HG02642 (cell line): ENCODE results near the gene CNGA2.

ENCODE experiments used
- ATAC-seq: cut with Tn5 transposase; IDR thresholded peaks from one replicate; pipeline ENCODE4 v1.9.1; 2021; ENCODE audit warnings: mild to moderate bottlenecking; ENCODE audit not compliant: unreplicated experiment, poor library complexity

The CNGA2 gene

DNA sequence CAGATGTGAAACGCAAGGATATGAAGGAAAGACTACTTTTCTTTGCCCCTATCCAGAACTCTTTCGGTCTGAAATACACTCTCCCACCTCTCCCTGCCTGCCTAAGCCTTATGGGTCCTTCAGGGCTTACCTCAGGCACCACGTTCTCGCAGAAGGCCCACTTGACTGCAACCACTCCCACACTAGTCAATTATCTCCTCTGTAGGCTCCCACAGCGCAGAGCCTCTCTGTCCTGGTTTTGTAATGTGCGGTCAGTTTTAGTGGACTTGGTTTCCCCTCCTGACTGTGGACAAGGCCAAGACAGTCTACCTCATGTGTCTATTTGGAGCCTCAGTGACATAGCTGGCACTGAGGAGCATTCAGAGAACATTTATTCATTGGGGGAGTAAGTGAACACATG, 11.1 kb downstream of the CNGA2 start:
- no peak for ATAC-seq

DNA sequence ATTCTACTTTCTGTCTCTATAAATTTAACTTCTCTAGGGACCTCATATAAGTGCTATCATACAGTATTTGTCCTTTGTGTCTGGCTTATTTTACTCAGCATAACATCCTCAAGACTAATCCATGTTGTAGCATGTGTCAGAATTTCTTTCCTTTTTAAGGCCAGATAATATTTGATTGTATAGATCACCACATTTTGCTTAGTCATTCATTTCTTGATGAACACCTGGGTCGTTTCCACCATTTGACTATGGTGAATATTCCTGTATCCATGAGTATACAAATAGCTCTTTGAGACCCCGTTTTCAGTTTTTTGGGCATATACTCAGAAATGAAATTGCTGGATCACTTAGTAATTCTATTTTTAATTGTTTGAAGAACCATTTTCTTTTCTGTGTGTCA, 12.0 kb downstream of the CNGA2 start:
- no peak for ATAC-seq

DNA sequence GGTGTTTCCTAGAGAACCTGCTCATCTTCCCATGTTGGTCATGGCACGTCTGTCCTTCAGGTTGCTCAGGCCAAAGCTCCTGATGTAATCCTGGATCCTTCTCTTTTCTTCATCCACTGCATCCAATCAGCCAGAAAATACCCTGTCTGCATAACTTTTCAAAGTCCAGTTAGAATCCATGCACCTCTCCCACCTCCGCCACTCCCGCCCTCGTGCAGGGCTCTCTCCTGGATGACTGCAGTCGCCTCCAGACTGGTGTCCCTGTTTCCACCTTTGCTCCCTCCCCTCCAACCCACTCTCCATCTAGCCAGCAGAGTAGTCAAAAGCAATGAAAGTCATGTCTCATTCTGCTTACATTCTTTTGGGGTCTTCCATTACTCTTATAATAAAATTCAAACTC, 16.0 kb downstream of the CNGA2 start:
- no peak for ATAC-seq

DNA sequence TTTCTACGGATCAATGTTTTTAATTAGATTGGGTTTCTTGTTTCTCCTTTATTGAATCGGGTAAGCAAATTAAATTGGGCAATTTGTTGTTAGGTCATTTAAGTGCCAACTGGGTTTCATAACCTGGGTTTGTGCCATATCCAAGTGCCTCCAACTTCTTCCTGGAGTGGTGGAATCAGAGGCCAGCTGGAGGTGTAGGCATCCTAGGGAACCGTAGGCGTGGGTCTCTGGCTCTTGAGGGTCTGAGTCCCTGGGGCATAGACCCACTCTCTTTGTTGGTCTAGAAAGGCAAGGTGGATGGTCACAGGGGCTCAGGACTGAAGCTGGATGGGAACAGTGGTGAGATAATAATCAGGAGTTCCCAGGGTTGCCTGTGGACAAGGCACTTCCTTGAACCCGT, 18.3 kb downstream of the CNGA2 start:
- no peak for ATAC-seq

DNA sequence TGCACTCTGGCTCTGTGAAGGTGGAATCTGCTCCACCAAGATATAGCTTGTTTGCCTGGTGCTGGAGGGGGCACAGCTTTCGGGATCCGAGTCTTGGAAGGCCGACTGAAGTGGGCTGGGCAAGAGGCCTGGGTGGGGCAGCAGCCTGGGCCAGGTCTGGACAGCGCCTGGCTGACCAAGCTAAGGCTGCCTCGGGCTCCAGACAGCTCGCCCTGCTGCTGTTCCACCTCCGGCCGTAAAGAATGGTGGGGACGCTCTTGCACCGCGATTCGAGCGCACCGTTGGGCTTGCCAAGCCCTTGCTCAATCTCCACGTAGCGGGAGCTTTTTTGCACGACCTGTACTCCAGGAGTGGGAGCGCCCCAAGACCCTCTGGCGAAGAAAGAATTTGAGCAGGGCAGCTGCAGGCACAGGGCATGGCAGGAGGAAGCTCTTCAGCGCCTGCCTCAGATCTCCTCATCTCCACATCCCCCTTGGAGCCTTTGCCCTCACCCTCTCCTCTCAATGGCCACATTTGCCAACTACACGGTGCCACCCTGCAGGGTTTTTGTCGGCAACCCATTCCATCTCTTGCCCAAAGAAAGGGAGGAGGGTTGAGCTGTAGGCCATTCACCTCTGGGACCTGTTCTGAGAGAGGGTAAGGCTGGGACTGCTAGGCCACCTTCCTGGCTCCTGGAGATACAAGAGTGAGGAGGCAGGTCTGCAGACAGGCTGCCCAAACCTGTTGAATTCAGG, 18.9 kb downstream of the CNGA2 start:
- peak; percentile 78 for ATAC-seq

DNA sequence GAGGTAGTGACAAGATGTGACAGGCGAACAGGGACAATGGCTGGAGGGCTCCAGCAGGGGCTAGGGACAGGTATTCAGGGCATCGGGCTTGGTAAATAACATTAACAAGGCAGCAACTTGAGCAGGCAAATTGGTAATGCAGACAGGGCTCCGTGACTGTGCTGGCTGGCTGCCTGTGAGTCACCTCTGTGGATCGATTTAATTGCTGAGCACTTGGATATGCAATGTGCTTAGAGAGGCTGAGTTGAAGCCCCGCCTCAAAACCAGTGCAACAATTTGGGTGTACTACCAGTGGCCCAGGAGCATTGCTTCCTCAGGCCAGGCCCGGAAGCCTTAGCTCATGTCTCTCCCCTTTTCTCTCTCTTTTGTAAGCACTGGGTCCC, 19.5 kb downstream of the CNGA2 start:
- ATAC-seq: no peak

DNA sequence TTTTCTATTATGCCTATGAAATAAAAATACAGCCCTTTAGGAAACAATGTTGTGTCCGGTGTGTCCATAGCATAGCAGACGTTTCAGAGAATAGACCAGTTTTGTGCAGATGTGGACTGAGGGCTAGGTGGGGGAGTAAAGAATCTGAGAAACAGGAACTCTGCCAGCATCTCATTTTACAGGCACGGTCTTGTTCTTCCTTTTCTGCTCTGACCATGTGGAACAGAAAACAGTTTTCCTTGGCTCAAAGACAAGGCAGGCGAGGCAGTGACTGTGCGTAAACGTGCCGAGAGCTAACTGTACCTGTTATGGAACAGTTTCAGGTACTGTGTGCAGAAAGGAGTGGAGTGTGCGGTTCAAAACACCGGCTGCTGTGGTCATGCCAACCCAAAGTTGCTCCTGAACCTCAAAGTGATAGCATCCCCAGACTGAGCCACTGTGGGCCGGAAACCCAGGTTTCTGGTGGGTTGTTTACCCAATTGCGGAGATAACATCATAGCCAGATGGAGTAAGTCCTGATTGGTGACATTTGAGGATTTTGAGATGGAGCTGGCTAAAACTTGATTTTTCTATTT, 20.2 kb downstream of the CNGA2 start:
- ATAC-seq: no peak

DNA sequence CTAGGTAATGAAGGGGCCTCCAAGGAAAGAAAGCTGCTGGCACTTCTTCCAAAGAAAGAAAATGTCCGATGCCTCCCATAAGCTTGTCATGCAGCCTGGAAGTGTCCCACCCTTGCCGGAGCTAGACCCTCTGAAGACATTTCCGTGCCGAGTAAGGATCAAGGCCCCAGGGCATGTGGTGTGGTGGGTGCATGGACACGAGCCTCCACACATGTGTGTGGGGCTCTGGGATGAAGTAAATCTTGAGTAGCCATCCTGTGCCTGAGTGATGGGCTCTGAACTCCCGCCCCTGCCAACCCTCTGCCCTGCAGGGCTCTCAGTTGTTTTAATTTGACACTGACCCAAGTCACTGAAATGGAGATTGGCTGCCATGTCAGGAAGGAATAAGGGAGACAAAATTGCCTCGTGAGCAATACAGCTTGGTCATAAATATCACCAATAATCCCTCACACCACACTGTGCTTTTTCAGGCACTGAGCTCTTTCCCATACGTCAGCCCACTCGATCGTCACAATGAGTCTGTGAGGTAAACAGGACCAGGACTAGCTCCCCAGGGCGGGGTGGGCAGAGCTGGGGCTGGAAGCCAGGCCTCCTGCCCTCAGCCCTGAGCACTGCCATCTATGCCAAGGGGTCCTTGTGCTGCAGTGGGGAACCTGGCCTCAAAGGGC, 24.6 kb downstream of the CNGA2 start:
- ATAC-seq: no peak

DNA sequence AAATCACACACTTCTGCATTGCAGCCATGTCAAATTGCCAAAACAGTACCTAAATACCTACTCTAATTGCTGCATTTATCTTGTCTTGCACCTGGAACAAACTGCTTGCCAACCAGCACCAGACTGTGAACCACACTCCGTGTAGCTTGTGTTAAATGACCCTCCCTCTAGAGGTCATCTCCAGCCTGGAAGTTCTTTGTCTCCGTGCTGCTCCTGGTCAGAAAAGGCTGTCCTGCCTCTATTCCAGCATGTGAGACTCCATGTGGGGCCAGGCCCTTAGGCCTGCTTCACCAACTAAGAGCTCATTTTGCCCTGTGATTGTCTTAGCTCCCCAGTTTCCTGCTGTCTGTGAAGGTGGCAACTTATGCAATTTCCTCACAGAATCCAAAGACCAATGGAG, 28.3 kb downstream of the CNGA2 start:
- no peak for ATAC-seq

DNA sequence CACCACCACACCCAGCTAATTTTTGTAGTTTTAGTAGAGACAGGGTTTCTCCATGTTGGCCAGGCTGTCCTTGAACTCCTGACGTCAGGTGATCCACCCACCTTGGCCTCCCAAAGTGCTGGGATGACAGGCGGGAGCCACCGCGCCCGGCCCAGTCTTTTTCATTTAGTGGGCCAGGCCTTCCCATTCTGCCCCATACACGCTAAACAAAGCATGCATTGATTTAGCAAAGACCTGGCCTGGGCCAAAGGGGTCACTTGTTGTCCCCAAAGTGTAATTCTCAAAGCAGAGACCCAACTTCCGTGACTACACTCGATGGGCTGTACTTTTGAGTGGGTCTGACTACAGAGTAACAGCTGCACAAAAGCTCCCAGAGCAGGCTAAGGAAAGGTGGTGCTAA, 29.2 kb downstream of the CNGA2 start:
- ATAC-seq: no peak

DNA sequence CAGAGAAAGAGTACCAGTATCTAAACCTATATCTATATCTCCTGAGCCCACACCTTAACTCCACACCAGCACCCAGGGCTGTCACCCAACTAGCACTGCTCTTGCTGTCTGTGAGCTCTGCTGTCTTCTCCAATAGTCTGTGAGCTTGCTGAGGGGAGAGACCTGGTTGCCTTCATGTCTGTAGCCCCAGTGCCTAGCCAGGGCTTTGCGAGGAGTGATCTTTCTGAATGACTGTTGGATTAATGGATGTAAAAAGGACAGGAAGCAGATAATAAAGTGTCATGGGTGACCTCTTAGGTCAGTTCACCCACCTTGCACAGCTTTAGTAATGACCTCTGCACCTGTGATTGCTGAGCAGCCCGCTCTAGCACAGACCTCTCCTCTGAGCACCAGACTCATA, 30.5 kb downstream of the CNGA2 start:
- ATAC-seq: no peak

DNA sequence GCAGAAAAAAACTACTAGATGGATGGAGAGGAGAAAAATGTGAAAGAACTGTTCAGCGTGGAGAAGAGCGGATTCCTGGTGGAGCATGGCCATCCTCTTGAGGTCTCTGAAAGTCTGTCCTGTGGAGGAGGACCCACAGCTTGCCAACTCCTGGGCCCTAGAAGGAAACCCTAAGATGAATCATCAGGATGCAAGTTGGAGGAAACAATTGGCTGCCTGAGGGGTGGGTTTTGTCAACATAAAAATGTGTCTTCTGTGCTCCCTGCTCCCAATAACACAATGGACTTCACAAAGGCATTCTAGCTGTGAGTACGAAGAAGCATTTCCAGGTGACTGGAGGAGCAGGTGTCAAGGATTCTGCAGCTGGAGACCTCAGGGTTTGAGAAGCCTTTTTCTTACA, 37.2 kb downstream of the CNGA2 start:
- ATAC-seq: no peak

DNA sequence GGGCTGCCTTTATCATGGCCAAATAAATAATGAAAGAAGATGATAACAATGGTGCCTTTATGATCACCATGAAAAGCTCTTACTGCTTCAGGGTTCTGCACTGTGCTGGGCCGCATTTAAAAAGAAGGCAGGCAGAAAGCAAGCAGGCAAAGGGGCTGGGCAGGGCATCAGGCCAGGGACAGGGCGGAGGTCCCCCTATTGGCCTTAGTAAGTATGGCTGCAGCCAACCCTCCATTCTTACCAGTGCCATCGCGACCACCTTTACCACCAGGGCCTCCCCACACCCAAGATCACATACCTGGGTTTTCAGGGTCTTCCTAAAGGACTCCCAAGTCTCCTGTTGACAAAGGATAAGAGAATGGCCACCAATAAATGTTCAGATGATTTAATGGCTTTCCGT, 38.9 kb downstream of the CNGA2 start:
- no peak for ATAC-seq

DNA sequence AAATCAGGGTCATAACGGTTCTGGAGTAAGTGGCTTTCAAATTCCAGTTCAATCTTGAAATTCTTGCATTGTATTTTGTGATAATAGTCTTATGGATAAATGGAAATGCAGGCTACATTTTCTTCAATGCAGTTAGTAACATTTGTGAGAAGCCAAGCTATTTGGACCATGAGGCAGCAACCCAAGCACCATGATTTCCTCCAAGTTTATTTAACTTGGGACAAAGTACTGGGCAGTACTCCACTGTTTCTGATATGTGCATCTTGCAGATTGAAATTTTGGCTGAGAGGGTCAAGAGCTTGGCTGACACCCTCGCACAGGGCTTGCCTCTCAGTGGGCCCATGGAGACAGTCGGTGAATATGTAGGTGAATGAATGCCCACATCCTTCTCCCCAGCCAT, 39.9 kb downstream of the CNGA2 start:
- no peak for ATAC-seq

DNA sequence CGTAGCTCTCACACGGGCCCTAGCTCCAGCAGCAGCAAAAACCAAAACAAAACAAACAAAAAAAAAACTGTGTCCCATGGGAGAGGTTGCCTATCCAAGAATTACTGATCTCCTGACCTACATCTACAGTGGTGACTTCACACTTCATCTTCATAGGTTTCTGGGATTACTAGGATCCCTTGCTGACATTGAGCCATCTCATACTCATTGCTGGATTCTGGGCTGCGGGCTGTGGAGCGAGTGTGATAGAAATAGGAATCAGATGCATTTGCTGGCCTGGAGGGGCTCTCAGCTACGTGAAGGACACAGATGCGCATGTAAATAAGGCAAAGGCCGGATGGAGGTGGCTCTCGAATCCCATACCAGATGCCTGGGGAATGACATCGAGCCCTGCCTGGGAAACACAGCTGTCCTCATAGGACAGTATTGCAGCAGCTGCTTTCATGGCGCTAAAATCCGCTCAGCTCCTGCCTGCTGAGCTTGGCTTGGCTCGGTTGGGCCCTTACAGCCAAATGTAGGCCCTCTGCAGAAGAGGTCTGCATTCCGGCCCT, 41.7 kb downstream of the CNGA2 start:
- no peak for ATAC-seq

DNA sequence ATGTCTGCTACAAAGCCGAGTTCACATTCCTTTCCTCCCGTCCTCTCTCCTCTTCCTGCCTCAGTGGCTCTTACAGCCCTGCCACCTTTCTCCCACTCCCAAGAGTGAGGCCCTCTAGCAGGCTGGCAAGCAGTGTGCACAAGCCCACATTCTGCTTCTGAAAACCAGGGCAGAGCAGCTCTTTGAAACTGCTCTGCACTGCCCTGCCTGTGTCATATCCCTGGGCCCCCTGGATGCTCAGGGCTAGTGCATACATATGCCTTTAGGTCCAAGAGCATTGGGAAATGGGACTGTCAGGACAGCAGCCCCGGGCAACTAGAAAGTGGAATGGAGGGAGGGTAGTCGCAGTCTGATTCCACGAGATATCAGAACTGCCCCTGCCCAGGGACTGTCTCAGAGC, 42.4 kb downstream of the CNGA2 start:
- no peak for ATAC-seq

DNA sequence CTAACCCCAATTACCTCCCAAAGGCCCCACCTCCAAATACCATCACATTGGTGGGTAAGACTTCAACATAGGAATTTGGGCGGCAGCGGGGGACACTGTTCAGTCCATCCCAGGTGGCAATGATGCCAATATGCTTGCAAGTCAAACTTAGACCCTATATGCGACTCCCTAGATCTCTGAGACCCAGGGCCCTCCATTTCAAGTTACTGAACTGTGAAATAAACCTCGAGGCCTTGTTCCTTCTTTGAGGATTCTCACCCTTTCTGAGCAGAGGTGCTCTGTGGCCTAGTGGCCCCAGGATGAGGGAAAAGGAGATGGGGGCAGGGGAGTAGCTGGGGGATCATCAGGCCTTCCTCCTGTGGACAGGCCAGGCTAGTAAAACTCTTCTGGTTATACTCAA, 44.7 kb downstream of the CNGA2 start:
- no peak for ATAC-seq

DNA sequence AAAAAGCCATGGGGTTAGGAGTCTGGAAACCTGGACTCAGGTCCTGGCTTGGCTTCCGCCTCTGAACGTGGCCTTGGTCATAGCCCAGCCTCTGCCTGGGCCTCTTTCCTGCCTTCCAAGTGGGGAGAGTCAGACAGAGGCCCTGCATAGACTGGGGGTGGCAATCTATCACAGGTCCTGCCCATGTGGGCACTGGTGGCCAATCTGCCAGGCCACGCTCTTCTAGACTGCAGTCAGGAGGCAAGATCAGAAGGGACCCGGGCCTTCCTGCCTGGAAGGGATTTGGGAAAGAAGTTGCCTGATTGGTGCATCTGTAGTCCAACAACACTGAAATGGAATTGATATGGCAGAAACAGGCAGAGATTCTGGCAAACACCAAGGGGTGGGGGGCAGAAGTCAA, 46.1 kb downstream of the CNGA2 start:
- ATAC-seq: no peak

DNA sequence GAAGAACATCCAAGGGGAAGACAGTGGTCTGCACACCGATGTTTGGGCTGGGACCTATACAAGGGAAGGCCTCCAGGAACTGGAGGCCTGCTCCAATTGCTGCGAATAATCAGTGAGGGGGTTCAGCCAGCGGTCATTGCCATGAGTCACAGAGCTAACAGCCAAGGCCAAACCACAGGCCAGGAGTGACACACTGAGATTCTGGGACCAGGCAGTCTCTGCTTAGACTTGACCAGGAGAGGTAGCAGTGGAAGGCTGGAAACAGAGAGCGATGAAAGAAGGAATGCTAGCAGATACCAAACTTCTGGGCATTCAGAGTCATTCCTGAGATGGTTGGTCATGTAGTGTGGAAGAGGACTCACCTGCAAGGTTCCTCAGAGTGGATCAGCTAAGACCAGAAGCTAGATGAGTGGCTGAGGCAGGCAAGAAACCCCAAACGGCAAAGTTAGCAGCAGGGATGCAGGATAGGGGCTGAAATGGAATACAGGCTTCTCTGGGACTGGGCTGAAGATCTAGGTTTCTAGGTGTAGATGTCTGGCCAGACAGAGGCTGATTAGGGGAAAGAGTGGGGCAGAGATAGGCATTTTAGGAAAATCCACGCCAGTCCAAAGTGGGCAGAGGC, 54.7 kb downstream of the CNGA2 start:
- no peak for ATAC-seq

DNA sequence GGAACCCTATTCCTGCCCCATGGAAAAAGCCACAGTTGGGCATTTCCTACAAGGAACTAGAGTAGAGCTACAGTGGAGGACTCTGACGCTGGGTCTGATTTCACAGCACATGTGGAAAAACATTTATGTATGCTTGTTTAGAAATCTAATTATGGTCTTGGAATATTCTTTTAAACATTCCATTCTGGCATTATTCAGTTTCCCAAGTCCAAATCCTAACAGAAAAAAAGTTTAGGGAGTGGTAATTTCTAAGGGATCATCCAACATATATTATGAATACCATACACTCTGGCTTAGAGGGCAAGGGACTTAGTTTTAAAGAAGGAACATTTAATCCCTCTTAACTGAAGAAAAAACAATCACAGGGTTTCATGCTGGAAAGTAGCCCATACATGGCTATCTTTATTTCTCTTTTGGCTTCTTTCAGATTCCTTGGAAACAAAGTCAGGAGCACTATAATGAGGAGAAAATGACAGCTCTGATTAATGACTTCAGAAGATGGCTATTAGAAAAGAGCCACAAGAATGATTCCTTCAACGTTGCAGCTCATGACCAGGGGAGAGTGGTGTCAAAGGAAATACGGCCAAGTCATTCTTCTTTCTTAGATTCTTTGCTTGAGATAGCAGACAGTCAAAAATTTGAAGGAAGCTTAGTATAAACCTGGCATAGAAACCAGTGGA, 56.1 kb downstream of the CNGA2 start:
- ATAC-seq: no peak

DNA sequence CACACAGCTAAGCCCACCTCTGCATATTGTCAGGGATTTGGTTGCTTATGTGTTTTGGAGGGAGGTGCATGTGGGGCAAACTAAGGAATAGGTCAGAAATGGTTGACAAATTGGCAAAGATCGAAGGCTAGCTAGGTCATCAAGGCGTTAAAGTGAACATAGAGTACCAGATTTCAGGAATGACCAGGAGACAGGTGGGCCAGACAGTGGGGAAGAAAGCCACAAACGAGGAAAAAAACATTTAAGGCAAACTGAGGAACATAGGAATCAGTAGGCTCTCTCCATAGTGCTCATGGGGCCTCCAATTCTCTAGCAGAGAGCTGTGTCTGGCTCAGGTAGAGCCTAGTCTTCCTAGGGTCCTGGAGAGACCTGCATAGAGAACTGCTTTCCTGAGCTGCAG, 57.4 kb downstream of the CNGA2 start:
- no peak for ATAC-seq
